NOMO-1 treated with DMSO at 0.1 percent for 48 hours (cell line): ENCODE measurements around the gene MACF1.

Experiments
- DNase-seq: peaks from one replicate; lab custom pipeline; 2025; ENCODE audit not compliant: unreplicated experiment; lab: John Stamatoyannopoulos, UW

The MACF1 gene

DNA sequence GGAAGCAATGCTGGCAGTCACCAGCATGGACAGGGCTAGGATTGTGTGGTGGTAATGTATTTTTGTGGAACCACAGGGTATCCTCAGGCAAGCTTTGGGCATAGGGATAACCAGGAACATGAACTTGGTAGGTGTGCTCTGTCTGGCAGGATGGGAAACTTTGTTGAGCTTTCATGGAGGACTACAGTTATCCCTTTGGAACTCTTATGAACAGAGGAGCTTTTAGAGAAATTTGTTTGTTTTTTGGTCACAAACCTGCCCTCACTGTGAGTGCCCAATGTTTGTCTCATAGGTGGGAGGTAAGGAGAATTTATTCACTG lies 54.4 kb downstream of the MACF1 start:
- no peak for DNase-seq

DNA sequence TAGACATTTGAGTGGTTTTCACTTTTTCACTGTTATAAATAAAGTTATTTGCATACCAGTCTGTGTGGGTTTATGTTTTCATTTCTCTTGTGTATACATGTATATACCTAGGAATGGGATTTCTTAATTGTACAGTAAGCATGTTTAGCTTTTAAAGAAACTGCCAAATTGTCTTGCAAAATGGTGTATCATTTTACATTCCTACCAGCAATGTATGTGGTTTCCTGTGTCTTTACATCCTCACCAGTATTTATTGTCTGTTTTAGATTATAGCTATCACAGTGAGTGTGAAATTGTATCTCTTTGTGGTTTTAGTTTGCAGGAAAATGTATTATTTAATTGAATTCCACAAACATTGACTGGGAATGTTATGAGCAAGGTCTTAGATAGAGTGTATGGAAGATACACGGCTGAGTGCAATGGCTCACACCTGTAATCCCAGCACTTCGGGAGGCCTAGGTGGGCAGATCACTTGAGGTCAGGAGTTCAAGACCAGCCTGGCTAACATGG lies 57.3 kb downstream of the MACF1 start:
- no peak for DNase-seq

DNA sequence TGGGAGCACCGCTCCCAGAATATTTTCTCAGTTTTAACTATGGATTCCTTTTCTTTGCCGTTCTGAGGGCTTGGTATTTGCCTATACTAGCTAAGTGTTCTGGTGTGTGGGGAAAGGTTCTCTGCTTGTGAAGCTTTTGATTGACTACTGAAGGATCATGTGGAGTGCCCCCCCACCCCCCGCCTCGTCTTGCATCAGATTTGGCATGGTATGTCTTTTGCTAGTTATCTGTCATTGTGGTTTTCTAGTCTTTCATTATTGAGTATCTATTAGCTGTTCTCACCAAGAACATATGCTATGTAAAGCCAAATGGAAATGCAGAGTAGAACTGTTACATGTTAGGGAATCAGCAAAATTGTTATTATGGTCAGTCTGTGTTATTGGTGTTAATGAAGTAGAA lies 58.3 kb downstream of the MACF1 start:
- DNase-seq = no peak

DNA sequence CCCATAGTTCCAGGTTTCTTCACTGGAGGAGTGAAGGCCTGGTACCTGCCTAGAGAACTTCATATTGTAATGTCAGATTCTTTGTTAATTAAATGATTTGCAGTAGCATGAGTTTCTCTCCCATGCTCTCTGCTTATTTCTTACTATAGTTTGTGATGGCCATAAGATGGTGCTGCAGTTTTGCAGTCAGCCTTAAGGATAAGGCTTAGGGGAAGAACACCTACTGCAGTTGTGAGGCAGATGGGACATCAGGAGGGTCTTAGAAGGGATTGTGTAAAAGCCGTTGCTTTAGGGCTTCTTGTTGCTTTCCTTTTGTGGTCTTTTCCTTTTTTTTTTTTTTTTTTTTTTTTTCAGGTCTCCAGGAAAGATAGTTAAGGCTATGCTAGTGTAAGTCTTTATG lies 61.8 kb downstream of the MACF1 start:
- DNase-seq = no peak

DNA sequence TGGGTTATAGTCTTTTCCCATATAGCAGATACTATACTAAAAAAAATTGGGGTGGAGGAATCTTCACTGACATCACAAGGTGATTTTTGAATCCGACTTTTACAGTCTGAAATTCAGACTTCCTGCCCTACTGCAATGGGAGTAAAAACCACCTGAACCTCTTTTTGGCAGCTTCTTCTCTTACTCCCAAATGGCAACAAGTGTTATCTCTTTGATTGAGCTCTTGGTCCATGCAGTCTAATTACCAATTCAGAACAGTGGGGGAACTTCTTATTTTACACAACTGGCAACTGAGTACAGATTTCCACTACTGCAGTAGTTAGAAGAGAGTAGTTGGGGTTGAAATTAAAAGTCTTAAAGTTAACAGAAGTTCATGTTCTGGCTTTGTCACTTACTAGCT lies 62.3 kb downstream of the MACF1 start:
- DNase-seq = no peak

DNA sequence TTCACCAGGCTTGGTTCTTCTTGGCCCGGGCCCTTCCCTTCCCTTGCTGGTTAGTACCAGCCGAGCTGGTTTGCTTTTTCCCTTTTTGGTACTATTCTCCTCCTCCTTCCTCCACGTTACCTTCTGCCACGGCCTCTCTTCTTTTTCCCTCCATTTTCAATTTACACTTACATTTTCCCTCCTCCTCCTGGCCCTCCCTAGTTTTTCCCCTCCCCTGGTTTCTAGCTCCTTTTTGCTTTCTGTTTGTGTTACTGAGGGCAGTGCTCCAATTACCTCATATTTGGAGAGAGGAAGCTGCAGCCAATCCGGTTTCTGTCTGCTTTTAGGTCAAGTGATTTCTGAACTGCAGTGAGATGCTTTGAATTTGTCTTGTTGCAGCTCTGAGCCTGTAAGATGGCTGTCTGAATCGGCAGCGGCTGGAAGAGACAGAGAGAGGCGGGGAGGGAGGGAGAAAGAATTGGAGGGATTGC lies 63.7 kb downstream of the MACF1 start:
- no peak for DNase-seq

DNA sequence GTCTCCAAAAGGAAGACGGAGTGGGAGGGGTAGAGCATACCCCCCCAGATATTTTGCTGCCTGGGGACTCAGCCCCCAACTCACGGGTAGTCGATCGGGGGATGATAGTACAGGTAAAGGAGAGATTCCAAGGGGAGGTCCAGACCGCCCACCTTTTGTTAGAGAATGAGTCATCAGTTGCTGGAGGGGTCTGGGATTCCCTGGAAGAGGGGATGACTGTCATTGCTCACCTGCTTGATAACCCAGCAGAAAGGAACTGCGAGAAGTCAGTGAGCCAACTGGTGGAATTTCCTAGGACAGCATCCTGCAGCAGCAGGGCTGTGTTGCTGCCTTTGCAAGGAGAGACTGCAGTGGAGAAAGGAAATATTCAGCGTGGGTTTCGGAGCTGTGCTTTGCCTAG lies 64.4 kb downstream of the MACF1 start:
- no peak for DNase-seq

DNA sequence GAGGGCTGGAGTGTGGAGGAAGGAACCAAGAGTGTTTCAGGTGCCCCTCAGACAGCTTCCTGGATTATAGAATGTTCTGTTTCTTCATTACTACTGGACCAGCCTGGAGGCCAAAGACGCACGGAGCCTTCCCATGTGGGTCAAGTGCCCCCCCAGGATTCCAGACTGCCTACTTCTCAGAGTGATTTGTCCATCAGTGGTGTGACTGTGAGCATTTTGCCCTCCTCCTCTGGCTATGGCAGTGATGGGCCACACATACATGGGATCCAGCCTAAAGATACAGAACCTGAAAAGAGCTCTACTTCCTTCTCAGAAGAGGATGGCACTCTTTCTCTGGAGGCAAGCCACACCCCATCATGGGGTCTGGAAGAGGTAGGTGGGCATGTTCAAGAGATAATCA lies 64.9 kb downstream of the MACF1 start:
- DNase-seq = no peak

DNA sequence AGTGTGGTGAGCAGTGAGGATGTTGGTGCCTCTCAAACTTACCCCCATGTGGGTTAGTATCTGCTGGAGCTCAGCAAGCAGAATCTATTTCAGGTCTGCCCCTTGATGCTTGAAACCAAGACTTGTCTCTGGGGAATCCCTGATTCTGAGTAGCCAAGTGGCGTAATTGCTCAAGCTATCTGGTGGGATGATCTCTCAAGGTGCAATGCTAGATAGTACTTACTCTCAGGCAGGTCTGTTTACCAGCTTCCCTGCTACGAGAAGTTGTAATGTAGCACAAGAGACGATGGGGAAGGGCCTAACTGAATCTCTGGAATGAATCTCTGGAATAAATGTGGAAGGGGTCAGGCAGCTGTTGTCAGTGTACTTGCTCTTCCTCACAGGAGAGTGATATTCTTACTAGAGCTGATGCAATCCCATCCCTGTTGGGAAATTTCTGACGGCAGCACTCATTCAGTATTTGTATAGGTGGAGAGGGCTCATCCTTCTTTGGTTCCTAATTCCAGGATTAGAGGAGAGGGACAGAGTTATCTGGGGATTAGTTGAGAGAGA lies 65.4 kb downstream of the MACF1 start:
- DNase-seq = no peak

DNA sequence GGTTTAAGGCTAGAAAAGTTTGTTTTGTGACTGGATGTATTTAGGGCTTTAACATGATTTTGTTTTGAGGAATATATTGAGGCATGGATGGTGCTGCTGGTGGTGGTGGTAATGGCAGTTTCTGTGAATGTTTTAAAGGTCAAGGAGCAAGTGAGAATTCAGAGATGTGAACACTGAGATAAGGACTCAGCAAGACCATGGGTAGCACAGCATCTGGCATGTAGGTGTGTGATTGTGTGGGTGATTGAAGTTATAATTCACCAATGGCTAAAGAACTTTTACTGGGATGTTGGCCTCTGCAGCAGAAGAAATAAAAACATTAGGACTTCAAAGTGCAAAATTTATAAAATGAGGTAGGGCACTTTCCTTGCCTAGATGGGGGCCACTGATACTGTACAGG lies 65.9 kb downstream of the MACF1 start:
- DNase-seq = no peak

DNA sequence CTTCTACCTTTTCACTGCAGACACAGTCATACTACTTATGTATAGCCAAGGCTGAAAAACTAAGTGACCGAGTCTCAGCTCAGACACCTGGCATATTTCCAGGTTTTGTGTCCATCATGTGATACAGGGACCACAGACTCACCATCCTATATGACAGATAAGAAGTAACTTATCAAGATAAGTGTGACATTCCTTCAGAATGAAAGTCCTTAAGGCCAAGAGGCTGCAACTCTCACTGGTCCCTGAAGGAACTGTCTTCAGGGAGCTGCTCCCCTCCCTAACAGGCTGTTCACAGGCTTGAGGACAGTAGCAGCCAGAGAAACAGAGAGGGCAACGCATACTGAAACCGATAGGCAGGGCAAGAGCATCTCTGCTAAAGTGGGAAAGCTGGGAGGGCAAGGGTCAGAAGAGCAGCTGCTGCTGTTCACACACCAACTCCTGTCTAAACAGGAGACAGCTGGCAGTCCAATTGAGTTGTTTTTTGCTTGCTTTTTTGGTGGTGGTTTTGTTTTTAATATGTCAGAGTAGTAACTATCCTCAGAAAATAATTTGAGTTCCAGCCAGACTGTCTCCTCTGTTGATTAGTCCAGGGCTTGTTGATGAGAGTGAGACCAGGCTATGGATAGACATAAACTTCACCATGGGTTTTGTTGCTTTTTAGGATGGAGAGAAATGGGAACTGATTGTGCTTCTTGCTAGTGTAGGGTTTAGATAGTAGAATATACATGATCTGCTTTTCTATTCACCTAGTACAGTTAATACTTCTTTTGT lies 67.7 kb downstream of the MACF1 start:
- DNase-seq = no peak

DNA sequence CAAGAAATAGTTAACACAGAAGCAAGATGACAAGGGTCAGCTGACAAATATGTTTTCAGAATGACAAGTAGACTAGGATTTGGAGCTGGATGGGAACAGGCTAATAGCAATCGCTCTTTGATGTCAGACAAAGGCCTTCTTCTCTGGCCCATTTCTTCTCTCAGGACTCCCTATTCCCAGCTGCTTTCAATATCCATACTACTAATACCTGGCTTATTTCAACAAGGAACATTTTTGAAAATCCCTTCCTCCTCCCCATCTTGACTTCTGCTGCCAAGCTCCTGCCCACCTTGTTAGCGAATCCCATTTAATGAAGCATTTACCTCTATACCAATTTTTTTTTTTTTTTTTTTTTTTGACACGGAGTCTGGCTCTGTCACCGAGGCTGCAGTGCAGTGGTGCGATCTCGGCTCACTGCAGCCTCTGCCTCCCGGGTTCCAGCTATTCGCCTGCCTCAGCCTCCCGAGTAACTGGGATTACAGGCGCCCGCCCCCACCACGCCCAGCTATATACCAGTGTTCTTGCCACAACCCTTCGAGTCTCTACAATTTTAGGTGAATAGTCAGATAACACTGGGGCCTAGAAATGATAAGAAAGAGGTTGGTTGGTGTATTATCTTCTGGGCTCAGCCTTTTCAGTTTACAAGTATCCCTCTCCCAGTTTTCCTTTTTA lies 68.4 kb downstream of the MACF1 start:
- DNase-seq = no peak

DNA sequence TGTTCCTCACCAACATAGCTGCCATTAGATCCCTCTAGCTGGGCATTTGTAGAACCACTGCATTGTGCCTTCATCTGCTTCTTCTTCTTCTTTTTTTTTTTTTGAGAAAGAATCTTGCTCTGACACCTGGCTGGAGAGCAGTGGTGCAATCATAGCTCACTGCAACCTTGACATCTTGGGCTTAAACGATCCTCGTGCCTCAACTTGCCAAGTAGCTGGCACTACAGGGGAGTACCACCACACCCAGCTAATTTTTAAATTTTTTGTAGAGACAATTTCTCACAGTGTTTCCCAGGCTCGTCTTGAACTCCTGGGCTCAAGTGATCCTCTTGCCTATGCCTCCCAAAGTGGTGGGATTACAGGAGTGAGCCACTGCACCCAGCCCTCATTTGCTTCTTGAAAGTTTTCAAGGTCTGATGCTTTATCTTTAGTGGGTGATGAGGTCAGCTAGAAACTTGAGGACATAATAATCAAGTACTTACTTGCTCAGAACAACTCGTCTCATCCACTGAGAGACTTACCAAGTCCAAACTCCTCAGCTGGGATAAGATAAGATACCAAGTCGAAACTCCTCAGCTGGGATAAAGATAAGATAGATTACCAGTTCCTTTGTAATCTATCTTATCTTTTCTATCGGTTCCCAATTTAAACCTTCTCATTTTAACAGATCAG lies 71.5 kb downstream of the MACF1 start:
- no peak for DNase-seq

DNA sequence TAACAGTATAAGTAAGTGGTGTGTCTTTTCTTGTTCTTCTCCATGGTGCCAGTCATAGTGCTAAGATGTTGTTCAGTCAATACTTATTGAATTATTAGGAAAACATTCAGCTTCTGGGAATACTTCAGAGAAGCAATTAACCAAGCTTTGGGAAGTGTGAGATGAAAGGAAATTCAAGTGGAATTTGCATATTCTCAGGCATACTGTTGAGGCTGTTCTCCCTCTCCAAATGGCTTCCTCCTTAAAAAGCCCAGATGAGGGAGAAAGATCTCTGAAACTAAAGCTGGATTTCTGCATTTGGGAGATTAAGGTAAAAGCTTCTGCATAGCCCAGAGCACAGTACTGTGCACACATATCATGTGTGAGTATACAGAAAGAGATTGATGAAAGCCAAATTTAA lies 73.4 kb downstream of the MACF1 start:
- DNase-seq = no peak

DNA sequence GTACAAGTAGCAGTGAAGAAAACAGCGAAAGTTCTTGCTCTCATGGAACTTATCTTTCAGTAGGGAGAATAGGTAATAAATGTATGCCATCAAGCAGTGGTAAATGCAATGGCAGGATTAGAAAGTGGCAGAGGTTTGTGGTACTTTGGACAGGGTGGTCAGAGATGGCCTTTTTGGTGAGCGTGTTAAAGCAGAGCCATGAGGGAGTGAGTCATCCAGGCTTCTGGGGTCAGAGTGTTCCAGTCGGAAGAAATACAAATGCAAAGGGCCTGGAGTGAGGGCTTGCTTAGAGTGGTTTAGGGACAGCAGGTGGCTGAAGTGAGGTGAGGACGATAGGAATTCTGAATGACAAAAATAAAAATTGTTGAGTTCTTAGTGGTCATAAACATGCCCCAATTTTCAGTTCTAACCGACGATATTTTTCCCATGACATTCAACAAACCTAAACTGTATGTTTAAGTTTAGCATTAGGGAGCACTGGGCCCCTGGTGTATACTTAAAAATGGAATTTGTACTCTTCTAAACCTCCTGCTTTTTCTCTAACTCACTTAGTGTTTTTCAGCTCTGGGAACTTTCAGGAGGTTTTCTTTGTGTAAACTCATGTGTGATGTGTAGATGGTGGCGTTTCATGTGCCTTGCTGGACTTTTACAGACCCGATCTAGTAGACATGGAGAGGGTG lies 78.2 kb downstream of the MACF1 start:
- DNase-seq = no peak

DNA sequence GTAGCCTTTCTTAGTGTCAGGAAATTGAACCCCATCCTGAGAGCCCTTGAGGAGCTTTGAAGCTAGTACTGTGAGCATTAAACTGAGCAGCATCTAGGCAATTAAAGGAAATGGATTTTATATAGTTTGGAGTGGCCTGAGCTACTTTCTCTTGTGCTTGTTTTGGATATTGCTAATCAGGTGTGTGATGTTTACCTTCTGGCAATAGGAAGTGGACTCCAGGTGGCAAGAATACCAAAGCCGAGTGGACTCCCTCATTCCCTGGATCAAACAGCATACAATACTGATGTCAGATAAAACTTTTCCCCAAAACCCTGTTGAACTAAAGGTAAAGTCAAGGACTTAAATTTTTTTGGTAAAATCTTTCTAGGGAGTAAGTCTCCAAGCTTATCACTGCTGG lies 79.4 kb downstream of the MACF1 start:
- no peak for DNase-seq

DNA sequence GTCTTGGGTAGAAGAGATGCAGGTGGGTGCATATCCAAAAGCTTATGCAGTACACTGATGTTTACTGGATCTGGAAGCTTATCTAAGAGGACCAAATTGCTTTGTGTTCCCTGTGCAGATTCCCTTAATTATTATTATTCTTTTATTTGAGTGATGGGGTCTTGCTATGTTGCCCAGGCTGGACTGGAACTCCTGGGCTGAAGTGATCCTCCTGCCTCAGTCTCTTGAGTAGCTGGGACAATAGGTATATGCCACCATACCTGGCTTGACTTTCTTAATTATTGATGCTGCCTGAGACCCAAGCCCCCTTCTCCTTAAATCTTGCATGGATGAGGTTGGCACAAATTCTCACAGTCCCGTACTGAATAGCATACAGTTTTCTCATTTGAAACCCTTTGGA lies 83.0 kb downstream of the MACF1 start:
- DNase-seq = no peak

DNA sequence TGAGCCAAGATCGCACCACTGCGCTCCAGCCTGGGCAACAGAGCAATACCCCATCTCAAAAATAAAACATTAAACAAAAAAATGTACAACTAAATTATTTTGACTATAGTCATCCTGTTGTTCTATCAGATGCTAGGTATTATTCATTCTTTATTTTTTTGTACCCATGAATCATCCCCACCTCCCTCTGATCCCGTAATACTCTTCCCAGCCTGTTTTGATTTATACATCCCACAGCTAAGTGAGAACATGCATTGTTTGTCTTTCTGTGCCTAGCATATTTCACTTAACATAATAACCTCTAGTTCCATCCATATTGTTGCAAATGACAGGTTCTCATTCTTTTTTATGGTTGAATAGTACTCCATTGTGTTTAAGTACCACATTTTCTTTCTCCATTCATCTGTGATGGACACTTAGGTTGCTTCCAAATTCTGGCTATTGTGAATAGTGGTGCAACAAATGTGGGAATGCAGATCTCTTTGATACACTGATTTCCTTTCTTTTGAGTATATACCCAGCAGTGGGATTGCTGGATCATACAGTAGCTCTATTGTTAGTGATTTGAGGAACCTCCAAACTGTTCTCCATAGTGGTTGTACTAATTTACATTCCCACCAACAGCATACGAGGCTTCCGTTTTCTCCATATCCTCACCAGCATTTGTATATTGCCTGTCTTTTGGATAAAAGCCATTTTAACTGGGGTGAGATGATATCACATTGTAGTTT lies 84.4 kb downstream of the MACF1 start:
- DNase-seq = no peak

DNA sequence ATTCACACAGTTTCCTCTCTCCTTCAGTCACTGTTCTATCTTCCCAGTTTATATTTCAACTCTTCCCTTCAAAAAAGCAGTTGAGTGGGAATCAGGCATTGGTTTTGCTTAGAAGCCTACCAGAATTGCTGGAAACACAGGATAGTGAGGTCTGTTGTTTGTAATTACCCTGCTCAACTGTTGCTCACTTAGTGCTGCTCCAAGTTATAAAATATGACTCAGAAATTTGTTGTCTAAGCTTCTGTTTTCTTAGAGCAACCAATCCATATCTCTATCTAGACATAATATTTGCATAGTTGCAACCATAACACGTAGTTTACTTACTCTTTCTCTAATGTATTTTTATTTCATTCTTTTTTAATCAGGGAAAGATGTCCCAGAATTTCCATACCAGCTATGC lies 87.9 kb downstream of the MACF1 start:
- DNase-seq = no peak

DNA sequence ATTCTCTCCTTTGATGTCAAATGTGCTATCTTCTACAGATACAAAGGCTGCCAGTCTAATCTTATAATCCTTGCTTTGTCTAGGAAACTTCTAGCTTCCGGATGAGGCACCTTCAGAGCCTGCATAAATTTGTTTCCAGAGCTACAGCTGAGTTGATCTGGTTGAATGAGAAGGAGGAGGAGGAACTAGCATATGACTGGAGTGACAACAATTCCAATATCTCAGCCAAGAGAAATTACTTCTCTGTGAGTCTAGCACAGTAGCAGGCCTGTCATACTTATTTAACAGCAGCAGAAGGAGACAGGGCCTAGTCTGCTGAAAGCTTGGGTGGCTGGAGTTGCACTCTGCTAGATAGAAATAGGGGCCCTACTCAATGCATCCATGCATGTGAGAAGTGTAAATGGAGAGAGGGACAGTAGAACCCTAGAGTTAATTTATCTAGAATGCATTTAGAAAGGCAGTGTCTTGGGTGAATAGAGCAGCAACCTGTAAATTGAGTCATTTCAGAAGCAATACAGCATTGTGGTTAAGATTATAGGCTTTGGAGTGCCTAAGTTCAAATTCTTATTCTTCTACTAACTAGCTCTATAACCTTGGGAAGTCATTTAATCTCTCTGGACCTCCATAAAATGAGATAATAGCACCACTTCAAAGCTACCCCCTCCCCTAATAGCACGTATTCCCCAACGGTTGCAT lies 89.0 kb downstream of the MACF1 start:
- no peak for DNase-seq
